GM12875 (cell line): ENCODE measurements around the gene FAM171A1.
"Not testable (repeated sequence)": the region's sequence is repeated elsewhere in the genome, so short reads cannot be mapped to it uniquely, and the experiment has no call there.

Experiments
- H3K4me3 ChIP-seq: one replicate; pipeline ENCODE4 v1.5.1; 2011; ENCODE audit warnings: low read depth, low read length, control low read depth
- CTCF ChIP-seq: IDR thresholded peaks from 2 replicates; pipeline ENCODE4 v1.5.1; 2011; ENCODE audit warnings: low read depth, mild to moderate bottlenecking, control low read depth, inconsistent platforms, low read length, moderate library complexity, borderline replicate concordance; ENCODE audit not compliant: insufficient read depth

Gene FAM171A1

DNA sequence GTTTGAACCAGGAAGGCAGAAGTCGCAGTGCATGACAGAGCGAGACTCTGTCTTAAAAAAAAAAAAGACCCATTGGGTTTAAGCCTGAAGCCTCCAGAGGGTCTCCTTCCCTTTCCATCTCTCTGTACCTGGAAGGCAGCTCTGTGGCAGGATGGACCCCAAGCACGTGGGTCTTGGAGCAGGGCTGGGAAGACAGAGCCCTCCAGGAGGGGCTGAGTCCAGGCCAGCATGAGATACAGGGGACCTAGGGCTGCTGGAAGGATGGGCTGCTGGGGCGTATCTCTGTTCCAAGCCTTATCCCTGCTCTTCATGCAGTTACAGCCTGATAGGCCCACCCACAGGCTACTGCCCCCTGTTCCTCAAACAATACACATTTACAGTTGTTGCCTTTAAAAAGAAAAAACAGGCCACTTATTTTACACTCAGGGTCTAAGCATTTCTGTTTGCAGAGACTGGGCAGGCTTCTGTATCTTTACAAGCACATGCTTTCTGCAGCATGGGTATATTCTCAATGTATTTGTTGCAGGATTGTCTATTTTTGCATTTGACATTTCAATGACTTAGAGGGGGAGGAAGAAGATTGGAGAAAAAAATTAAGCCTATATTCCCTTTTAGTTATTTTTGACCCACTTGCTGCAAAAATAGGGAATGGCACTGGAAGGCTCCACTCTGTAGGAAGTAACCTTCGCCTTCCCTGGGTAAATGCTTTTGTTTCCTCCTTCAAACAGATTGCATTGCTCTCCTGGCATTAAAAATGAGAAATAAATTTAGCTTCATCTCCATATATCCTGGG is 60.1 kb downstream of the FAM171A1 start:
- TF ChIP-seq CTCF: no peak
- no peak overlapping the region for H3K4me3 ChIP-seq

- TF ChIP-seq CTCF: no peak
- H3K4me3 ChIP-seq: no peak overlapping the region
These were observed 61.9 kb downstream of the FAM171A1 start for GRCh38 chr10:15309221-15309620.

GRCh38 chr10:15306735-15307280 is 64.3 kb downstream of the FAM171A1 start:
- no peak overlapping the region for H3K4me3 ChIP-seq
- no peak for TF ChIP-seq CTCF

GRCh38 chr10:15305634-15306033 is 65.5 kb downstream of the FAM171A1 start:
- no peak for TF ChIP-seq CTCF
- no peak overlapping the region for H3K4me3 ChIP-seq

DNA sequence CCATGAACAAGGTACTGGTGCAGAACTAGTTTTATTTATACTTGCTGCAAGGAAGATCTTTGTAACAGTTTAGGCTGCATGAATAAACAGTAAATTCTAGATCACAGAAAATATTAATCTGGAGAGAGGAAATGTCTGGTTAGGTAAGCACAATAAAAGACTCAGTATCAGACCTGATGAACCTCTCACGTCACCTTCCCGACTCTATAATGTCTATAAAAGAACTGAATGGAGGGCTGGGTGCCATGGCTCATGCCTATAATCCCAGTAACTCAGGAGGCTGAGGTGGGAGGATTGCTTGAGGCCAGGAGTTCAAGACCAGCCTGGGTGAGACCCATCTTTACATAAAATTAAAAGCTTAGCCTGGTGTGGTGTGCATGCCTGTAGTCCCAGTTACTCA is 65.9 kb downstream of the FAM171A1 start:
- TF ChIP-seq CTCF: no peak
- no peak overlapping the region for H3K4me3 ChIP-seq

DNA sequence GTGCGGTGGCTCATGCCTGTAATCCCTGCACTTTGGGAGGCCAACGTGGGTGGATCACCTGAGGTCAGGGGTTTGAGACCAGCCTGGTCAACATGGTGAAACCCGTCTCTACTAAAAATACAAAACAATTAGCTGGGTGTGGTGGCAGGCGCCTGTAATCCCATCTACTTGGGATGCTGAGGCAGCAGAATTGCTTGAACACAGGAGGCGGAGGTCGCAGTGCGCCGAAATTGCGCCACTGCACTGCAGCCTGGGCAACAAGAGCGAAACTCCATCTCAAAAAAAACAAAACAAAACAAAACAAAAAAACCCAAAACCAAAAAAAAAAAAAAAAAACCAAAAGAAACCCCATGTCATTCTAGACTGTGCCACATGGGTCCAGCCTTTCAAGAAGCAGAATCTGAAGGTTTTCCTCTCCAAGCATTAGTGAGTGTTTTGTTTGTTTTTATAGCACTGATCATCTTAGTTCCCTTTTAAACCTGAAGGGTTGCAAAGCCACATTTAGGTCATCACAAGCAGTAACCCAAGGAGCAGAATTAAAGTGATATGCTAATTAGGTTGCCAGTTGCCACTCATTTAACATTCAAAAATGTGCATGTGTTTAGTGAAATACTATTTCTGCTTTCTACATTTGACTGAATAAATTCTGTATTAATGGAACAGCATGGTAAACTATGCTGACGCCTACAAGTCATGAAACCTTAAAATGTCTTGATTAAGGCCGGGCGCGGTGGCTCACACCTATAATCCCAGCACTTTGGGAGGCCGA is 68.7 kb downstream of the FAM171A1 start:
- H3K4me3 ChIP-seq: not testable (repeated sequence)

GRCh38 chr10:15300697-15301096 is 70.4 kb downstream of the FAM171A1 start:
- TF ChIP-seq CTCF: no peak
- no peak overlapping the region for H3K4me3 ChIP-seq
